ENCODE measurements around the gene GALK1. TPM values are rescaled to one million over a fixed set of nuclear protein-coding genes. Genes with fewer than 3 reads are reported as not detected.
A peak's percentile ranks its signal among the peaks of the same experiment; 100 is the strongest.

Gene GALK1
- total and polyA plus RNA-seq, 12 donors: 5.2 to 44.6 (median 15.3) TPM

DNA sequence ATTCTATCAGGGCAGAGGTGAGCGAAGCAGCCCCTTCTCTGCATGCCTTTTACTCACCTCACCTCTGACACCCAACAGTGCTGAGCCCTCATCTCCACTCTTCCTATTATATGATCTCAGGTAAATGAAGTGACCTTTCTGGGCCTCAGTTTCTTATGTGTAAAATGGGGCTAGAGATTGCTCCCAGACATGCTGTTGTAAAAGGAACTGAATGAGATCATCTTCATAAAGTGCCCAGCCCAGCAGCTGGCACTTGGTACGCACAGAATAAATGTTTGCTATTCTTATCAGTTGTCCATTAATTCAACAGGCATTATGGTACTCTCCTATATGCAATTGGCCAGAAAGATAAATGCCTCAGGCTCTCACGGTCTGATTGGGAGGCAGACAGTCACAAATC lies 4.5 kb upstream of the GALK1 start:
- H3K4me1 ChIP-seq: peaks cover 0 to 6% (median 3%) of the 10 kb centered on the region in 9 donors
- intact Hi-C loops (cut with DNase I): loop anchor here in 3 of 10 donors (5.0 to 10.0 kb wide), 4 partner anchors 58 to 1253 kb away; partner anchors contain the start of genes CDK3 (in 1 of the 3) and TRIM65 (in 1 of the 3)
- ATAC-seq (no peak), DNase-seq (no peak)
- TF ChIP-seq, protein P1, sequence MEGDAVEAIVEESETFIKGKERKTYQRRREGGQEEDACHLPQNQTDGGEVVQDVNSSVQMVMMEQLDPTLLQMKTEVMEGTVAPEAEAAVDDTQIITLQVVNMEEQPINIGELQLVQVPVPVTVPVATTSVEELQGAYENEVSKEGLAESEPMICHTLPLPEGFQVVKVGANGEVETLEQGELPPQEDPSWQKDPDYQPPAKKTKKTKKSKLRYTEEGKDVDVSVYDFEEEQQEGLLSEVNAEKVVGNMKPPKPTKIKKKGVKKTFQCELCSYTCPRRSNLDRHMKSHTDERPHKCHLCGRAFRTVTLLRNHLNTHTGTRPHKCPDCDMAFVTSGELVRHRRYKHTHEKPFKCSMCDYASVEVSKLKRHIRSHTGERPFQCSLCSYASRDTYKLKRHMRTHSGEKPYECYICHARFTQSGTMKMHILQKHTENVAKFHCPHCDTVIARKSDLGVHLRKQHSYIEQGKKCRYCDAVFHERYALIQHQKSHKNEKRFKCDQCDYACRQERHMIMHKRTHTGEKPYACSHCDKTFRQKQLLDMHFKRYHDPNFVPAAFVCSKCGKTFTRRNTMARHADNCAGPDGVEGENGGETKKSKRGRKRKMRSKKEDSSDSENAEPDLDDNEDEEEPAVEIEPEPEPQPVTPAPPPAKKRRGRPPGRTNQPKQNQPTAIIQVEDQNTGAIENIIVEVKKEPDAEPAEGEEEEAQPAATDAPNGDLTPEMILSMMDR (IDR thresholded peaks at IDR 0.05): no peak
- no peak overlapping the region for H3K27ac ChIP-seq
- no peak overlapping the region for H3K4me3 ChIP-seq
- H3K36me3 ChIP-seq: peaks cover 0 to 9% (median 0%) of the 10 kb centered on the region in 9 donors
- H3K9me3 ChIP-seq: no peaks in the 10 kb centered on the region
- WGBS, 2 donors: 84 to 86% methylated on average over 3 of the region's 3 CpGs
- no peaks in the 10 kb centered on the region for H3K27me3 ChIP-seq

DNA sequence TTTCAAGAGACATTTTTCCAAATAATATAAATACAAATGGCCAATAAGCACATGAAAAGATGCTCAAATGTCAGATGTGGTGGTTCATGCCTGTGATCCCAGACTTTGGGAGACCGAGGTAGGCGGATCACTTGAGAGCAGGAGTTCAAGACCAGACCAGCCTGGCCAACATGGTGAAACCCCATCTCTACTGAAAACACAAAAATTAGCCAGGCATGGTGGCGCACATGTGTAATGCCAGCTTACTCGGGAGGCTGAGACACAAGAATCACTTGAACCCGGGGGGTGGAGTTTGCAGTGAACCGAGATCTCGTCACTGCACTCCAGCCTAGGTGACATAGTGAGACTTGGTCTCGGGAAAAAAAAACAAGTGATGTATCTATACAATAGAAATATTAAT lies 2.9 kb upstream of the GALK1 start:
- DNase-seq: no peak
- peaks cover 5 to 21% (median 18%) of the 10 kb centered on the region in 9 donors for H3K4me1 ChIP-seq
- no peak for ATAC-seq
- H3K27ac ChIP-seq: no peak overlapping the region
- intact Hi-C loops (cut with DNase I): loop anchor here in 3 of 10 donors (5.0 to 10.0 kb wide), 4 partner anchors 59 to 1254 kb away; partner anchors contain the start of genes CDK3 (in 1 of the 3) and TRIM65 (in 1 of the 3)
- no peaks in the 10 kb centered on the region for H3K27me3 ChIP-seq
- peaks cover 0 to 3% (median 0%) of the 10 kb centered on the region in 9 donors for H3K36me3 ChIP-seq
- TF ChIP-seq, protein P1 (IDR thresholded peaks at IDR 0.05): no peak
- WGBS, 2 donors: 93 to 96% methylated on average over 8 of the region's 8 CpGs
- H3K4me3 ChIP-seq: no peak overlapping the region
- H3K9me3 ChIP-seq: no peaks in the 10 kb centered on the region

DNA sequence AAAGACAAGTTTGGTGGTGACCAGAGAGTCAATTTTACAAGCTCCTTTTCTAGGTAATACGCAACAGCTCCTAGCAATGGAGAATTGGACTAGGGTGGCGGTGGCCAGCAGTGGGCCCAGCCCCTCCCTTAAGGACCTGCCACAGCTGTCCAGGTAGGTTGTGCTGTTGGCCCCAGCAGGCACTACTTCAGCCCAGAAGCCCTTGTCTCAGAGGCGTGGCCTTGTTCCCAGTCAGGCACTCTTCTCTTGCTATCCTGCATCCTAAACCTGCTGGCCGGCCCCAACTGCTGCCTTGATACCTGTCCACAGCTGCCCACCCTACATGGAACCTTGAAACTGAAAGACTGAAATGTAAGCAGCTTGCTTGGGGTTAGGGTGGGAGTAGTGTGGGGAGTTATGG lies 989 bp upstream of the GALK1 start:
- H3K36me3 ChIP-seq: peaks cover 0 to 13% (median 0%) of the 10 kb centered on the region in 9 donors
- intact Hi-C loops (cut with DNase I): loop anchor here in 3 of 10 donors (5.0 to 10.0 kb wide), 4 partner anchors 61 to 1256 kb away; partner anchors contain the start of genes CDK3 (in 1 of the 3) and TRIM65 (in 1 of the 3)
- ATAC-seq: no peak

DNA sequence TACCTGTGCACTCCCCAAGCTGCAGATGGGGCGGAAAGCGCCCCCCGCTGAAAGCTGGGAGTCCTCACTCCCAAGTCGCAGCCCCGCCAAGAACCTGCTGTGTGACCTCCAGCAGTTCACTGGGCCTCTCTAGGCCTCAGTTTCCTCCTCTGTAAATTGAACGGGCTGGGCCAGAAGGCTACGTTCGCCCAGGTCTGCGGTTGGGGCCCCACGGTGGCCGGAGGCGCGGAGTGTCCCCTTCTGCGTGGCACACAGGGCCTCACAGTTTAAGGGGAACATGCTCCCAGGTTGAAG lies 628 bp downstream of the GALK1 start:
- DNase-seq (peak in 1 of 2 donors; percentile 5), ATAC-seq (no peak)
- Histone ChIP-seq H3K27ac (peak overlapping the region; percentile 81 to 92 (median 85)), H3K4me1 (peaks cover 5 to 22% (median 18%) of the 10 kb centered on the region in 9 donors), H3K36me3 (peaks cover 0 to 17% (median 0%) of the 10 kb centered on the region in 9 donors), H3K9me3 (no peaks in the 10 kb centered on the region), H3K4me3 (peak overlapping the region; percentile 33 to 77 (median 71)), H3K27me3 (no peaks in the 10 kb centered on the region)
- TF ChIP-seq, protein P1 (IDR thresholded peaks at IDR 0.05): no peak
- intact Hi-C loops (cut with DNase I): loop anchor here in 3 of 10 donors (5.0 to 10.0 kb wide), 3 partner anchors 128 to 240 kb away; partner anchors contain the start of genes CDK3 (in 1 of the 3) and TRIM65 (in 1 of the 3)
- 12 to 13% methylated on average over 14 of the region's 14 CpGs for WGBS, 2 donors

More for the DNA sequence above, 989 bp upstream of the GALK1 start:
- peaks cover 5 to 22% (median 18%) of the 10 kb centered on the region in 9 donors for H3K4me1 ChIP-seq
- no peak for DNase-seq
- 92 to 99% methylated on average over 4 of the region's 4 CpGs for WGBS, 2 donors
- no peaks in the 10 kb centered on the region for H3K27me3 ChIP-seq
- TF ChIP-seq, protein P1 (IDR thresholded peaks at IDR 0.05): no peak
- no peaks in the 10 kb centered on the region for H3K9me3 ChIP-seq
- peak overlapping the region in 5 of 10 donors; percentile 83 to 92 (median 88) for H3K27ac ChIP-seq
- H3K4me3 ChIP-seq: no peak overlapping the region
